Nephron progenitor cell (in vitro differentiated cells): ENCODE measurements around the gene RNASEH2C.
"Not testable (repeated sequence)": the region's sequence is repeated elsewhere in the genome, so short reads cannot be mapped to it uniquely, and the experiment has no call there.

Experiments
- DNase-seq: peaks from one replicate; pipeline ENCODE4 v3.0.0; 2021
- H3K27ac Mint-ChIP-seq: 2 replicates; pipeline ENCODE4 v1.8.0; 2021; ENCODE audit warnings: mild to moderate bottlenecking, moderate library complexity, mixed read lengths
- H3K27me3 Mint-ChIP-seq: 2 replicates; pipeline ENCODE4 v1.8.0; 2021; ENCODE audit warnings: mild to moderate bottlenecking, low read depth, mixed read lengths; ENCODE audit not compliant: poor library complexity
- H3K36me3 Mint-ChIP-seq: 2 replicates; pipeline ENCODE4 v1.8.0; 2021; ENCODE audit warnings: low read depth, mixed read lengths
- H3K4me1 Mint-ChIP-seq: 2 replicates; pipeline ENCODE4 v1.8.0; 2021; ENCODE audit warnings: mixed read lengths
- H3K4me3 Mint-ChIP-seq: 2 replicates; pipeline ENCODE4 v1.8.0; 2021; ENCODE audit warnings: mild to moderate bottlenecking, moderate library complexity, mixed read lengths
- H3K9me3 Mint-ChIP-seq: 2 replicates; pipeline ENCODE4 v1.8.0; 2021; ENCODE audit warnings: mild to moderate bottlenecking, moderate library complexity, mixed read lengths
- CTCF ChIP-seq: fragments of 200-600 bp; sonication (generic); IDR thresholded peaks from 2 replicates; pipeline ENCODE4 v1.5.0; 2021; ENCODE audit warnings: antibody characterized with exemption

The RNASEH2C gene

GRCh38 chr11:65709661-65710060 is 10.9 kb downstream of the RNASEH2C start:
- DNase-seq, result no peak
- H3K27me3 Mint-ChIP-seq, result peaks cover 22% of the 10 kb centered on the region
- peaks cover 22% of the 10 kb centered on the region for H3K9me3 Mint-ChIP-seq
- no peak for TF ChIP-seq CTCF
- H3K27ac Mint-ChIP-seq, result no peak overlapping the region
- no peak overlapping the region for H3K4me3 Mint-ChIP-seq
- peaks cover 16% of the 10 kb centered on the region for H3K36me3 Mint-ChIP-seq
- H3K4me1 Mint-ChIP-seq, result peaks cover 18% of the 10 kb centered on the region

GRCh38 chr11:65708451-65708850 is 12.1 kb downstream of the RNASEH2C start:
- peaks cover 32% of the 10 kb centered on the region for H3K27me3 Mint-ChIP-seq
- no peak for DNase-seq
- peaks cover 6% of the 10 kb centered on the region for H3K36me3 Mint-ChIP-seq
- peaks cover 22% of the 10 kb centered on the region for H3K9me3 Mint-ChIP-seq
- TF ChIP-seq CTCF, result no peak
- H3K27ac Mint-ChIP-seq, result no peak overlapping the region
- H3K4me1 Mint-ChIP-seq, result peaks cover 10% of the 10 kb centered on the region
- H3K4me3 Mint-ChIP-seq, result no peak overlapping the region

- not testable (repeated sequence) for H3K4me3 Mint-ChIP-seq, H3K27ac Mint-ChIP-seq, H3K36me3 Mint-ChIP-seq
These were observed 13.6 kb downstream of the RNASEH2C start for GRCh38 chr11:65707002-65707401.

GRCh38 chr11:65706303-65706763 is 14.3 kb downstream of the RNASEH2C start:
- peaks cover 22% of the 10 kb centered on the region for H3K9me3 Mint-ChIP-seq
- H3K36me3 Mint-ChIP-seq, H3K4me1 Mint-ChIP-seq, H3K27ac Mint-ChIP-seq, H3K4me3 Mint-ChIP-seq: not testable (repeated sequence)
- peak; percentile 74 for TF ChIP-seq CTCF
- DNase-seq, result peak; percentile 71
- peaks cover 51% of the 10 kb centered on the region for H3K27me3 Mint-ChIP-seq

More at GRCh38 chr11:65707002-65707401, 13.6 kb downstream of the RNASEH2C start:
- Mint-ChIP-seq H3K27me3 (peaks cover 46% of the 10 kb centered on the region), H3K9me3 (peaks cover 22% of the 10 kb centered on the region)
- DNase-seq, H3K4me1 Mint-ChIP-seq: not testable (repeated sequence)

- H3K36me3 Mint-ChIP-seq, result no peaks in the 10 kb centered on the region
These were observed 16.8 kb downstream of the RNASEH2C start for GRCh38 chr11:65703846-65704245.

GRCh38 chr11:65701686-65702085 is 18.9 kb downstream of the RNASEH2C start:
- H3K9me3 Mint-ChIP-seq, result peaks cover 22% of the 10 kb centered on the region
- no peaks in the 10 kb centered on the region for H3K4me1 Mint-ChIP-seq
- no peak overlapping the region for H3K4me3 Mint-ChIP-seq
- H3K36me3 Mint-ChIP-seq, result no peaks in the 10 kb centered on the region
- DNase-seq, result no peak
- H3K27ac Mint-ChIP-seq, result no peak overlapping the region
- TF ChIP-seq CTCF, result no peak
- H3K27me3 Mint-ChIP-seq, result peaks cover 69% of the 10 kb centered on the region

More at GRCh38 chr11:65703846-65704245, 16.8 kb downstream of the RNASEH2C start:
- H3K4me3 Mint-ChIP-seq, result no peak overlapping the region
- H3K9me3 Mint-ChIP-seq, result peaks cover 37% of the 10 kb centered on the region
- TF ChIP-seq CTCF, result no peak
- H3K27ac Mint-ChIP-seq, result no peak overlapping the region
- H3K27me3 Mint-ChIP-seq, result peaks cover 72% of the 10 kb centered on the region
- no peak for DNase-seq
- no peaks in the 10 kb centered on the region for H3K4me1 Mint-ChIP-seq
